Measurements from ENCODE around the gene RNASEL. TPM values are rescaled to one million over a fixed set of nuclear protein-coding genes. Genes with fewer than 3 reads are reported as not detected.

Gene RNASEL
- total and polyA plus RNA-seq, 4 donors = 1.3 to 3.9 (median 2.4) TPM

DNA sequence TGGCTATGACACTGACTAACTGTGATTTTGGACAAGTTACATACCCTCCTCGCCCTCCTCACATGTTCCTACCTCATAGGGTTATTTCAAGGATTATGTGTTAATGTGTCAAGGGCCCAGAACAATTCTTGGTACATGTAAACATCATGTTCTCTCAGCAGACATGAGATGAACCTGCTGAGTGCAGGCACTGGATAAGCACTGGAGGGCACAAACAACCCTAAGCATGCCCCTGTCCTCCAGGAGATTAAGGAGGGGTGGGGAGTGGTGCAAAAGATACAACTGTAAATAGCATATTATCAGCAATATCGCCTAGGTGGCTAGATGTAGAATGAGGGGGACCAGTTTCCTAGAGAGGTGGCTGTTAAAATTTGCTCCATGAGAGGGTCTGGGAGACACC, 32.9 kb upstream of the RNASEL start:
- Histone ChIP-seq H3K9me3 (ENCODE audit: control insufficient read depth in 4 of 4, low read length in 3 of 4) (no peaks in the 10 kb centered on the region), H3K4me3 (ENCODE audit: low read depth in 1 of 3, low read length in 3 of 3) (no peak overlapping the region), H3K4me1 (ENCODE audit: control insufficient read depth in 4 of 4, insufficient read depth in 4 of 4, low read length in 3 of 4) (peaks cover 0 to 5% (median 2%) of the 10 kb centered on the region in 4 donors), H3K9ac (ENCODE audit: low read depth in 1 of 2, low read length in 2 of 2) (no peak overlapping the region), H3K27ac (ENCODE audit: low read depth in 1 of 2, low read length in 2 of 2) (no peak overlapping the region), H3K36me3 (ENCODE audit: control insufficient read depth in 4 of 4, insufficient read depth in 3 of 4, low read depth in 1 of 4, low read length in 3 of 4) (no peaks in the 10 kb centered on the region), H3K27me3 (ENCODE audit: control insufficient read depth in 4 of 4, insufficient read depth in 4 of 4, low read length in 3 of 4) (no peaks in the 10 kb centered on the region)
- no peak for DNase-seq (ENCODE audit: low spot score)
- WGBS = 92% methylated on average over 2 of the region's 2 CpGs
- no peak for TF ChIP-seq FOXA2 (IDR thresholded peaks at IDR 0.05)
- no peak for TF ChIP-seq FOXA1 (IDR thresholded peaks at IDR 0.05)
- no peak for TF ChIP-seq RAD21 (IDR thresholded peaks at IDR 0.05)
- TF ChIP-seq, protein P1, sequence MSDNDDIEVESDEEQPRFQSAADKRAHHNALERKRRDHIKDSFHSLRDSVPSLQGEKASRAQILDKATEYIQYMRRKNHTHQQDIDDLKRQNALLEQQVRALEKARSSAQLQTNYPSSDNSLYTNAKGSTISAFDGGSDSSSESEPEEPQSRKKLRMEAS (IDR thresholded peaks at IDR 0.05) = no peak
- no peak for TF ChIP-seq NR2F2 (IDR thresholded peaks at IDR 0.05)
- TF ChIP-seq HNF4G (IDR thresholded peaks at IDR 0.05) = no peak
- TF ChIP-seq YY1 (IDR thresholded peaks at IDR 0.05) = no peak
- no peak for TF ChIP-seq REST (IDR thresholded peaks at IDR 0.05)
- no peak for TF ChIP-seq HNF4A (conservative IDR thresholded peaks at IDR 0.05)
- no peak for TF ChIP-seq RXRA (IDR thresholded peaks at IDR 0.05)

DNA sequence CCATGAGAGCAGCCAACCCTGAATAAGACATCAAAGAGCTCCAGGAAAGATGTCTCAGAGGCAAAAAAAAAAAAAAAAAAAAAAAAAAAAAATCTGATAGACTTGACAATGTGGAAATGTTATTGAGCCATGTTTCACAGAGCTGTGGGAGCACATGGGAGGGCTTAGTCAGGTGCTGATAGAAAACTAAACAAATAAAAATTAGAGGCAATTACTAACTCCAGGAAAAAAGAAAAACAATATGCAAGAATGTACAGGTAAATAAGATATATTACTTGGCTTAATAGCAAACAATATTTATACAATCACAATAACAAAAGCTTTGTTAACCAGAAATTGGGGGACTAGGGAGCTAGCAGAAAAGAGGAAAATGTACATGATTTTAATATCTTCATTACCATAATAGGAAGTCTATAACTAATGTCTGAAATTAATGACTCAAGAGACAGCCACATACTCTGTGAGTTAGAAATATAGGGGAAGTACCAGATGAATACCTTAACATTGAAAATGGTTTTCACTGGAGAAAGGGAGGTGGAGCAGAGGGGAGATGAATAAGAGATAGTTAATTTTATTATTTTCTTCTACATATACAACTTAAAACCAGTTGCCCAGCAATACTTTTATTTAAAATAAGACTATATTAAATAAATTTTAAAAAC, 32.0 kb upstream of the RNASEL start:
- no peak overlapping the region for H3K4me3 ChIP-seq (ENCODE audit: low read depth in 1 of 3, low read length in 3 of 3)
- H3K4me1 ChIP-seq (ENCODE audit: control insufficient read depth in 4 of 4, insufficient read depth in 4 of 4, low read length in 3 of 4) = peaks cover 0 to 8% (median 4%) of the 10 kb centered on the region in 4 donors
- H3K27ac ChIP-seq (ENCODE audit: low read depth in 1 of 2, low read length in 2 of 2) = no peak overlapping the region
- TF ChIP-seq REST (IDR thresholded peaks at IDR 0.05) = no peak
- TF ChIP-seq TAF1 (conservative IDR thresholded peaks at IDR 0.05) = no peak
- TF ChIP-seq, protein P2, sequence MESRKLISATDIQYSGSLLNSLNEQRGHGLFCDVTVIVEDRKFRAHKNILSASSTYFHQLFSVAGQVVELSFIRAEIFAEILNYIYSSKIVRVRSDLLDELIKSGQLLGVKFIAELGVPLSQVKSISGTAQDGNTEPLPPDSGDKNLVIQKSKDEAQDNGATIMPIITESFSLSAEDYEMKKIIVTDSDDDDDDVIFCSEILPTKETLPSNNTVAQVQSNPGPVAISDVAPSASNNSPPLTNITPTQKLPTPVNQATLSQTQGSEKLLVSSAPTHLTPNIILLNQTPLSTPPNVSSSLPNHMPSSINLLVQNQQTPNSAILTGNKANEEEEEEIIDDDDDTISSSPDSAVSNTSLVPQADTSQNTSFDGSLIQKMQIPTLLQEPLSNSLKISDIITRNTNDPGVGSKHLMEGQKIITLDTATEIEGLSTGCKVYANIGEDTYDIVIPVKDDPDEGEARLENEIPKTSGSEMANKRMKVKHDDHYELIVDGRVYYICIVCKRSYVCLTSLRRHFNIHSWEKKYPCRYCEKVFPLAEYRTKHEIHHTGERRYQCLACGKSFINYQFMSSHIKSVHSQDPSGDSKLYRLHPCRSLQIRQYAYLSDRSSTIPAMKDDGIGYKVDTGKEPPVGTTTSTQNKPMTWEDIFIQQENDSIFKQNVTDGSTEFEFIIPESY (IDR thresholded peaks at IDR 0.05) = no peak
- no peak for TF ChIP-seq SP1 (IDR thresholded peaks at IDR 0.05)
- TF ChIP-seq YY1 (IDR thresholded peaks at IDR 0.05) = no peak
- no peak for TF ChIP-seq FOXA1 (IDR thresholded peaks at IDR 0.05)
- no peak for TF ChIP-seq NR2F2 (IDR thresholded peaks at IDR 0.05)
- TF ChIP-seq HNF4G (IDR thresholded peaks at IDR 0.05) = no peak
- TF ChIP-seq RXRA (IDR thresholded peaks at IDR 0.05) = no peak
- TF ChIP-seq, protein P1 (IDR thresholded peaks at IDR 0.05) = no peak
- TF ChIP-seq EGR1 (IDR thresholded peaks at IDR 0.05; ENCODE audit: low read depth in 2 of 2) = no peak
- TF ChIP-seq JUND (IDR thresholded peaks at IDR 0.05) = no peak
- no peaks in the 10 kb centered on the region for H3K27me3 ChIP-seq (ENCODE audit: control insufficient read depth in 4 of 4, insufficient read depth in 4 of 4, low read length in 3 of 4)
- no peak for DNase-seq (ENCODE audit: low spot score)
- no peak overlapping the region for H3K9ac ChIP-seq (ENCODE audit: low read depth in 1 of 2, low read length in 2 of 2)
- H3K36me3 ChIP-seq (ENCODE audit: control insufficient read depth in 4 of 4, insufficient read depth in 3 of 4, low read depth in 1 of 4, low read length in 3 of 4) = no peaks in the 10 kb centered on the region
- no peaks in the 10 kb centered on the region for H3K9me3 ChIP-seq (ENCODE audit: control insufficient read depth in 4 of 4, low read length in 3 of 4)

Measured in liver (tissue), 9 donors.